Hepatic stellate cell (primary cell): ENCODE measurements around the gene ACAP1.
"Not testable (repeated sequence)": the region's sequence is repeated elsewhere in the genome, so short reads cannot be mapped to it uniquely, and the experiment has no call there.

Experiments used
- DNase-seq: peaks from one replicate; pipeline ENCODE4 v3.0.0; 2011; ENCODE audit warnings: low spot score

Gene ACAP1

DNA sequence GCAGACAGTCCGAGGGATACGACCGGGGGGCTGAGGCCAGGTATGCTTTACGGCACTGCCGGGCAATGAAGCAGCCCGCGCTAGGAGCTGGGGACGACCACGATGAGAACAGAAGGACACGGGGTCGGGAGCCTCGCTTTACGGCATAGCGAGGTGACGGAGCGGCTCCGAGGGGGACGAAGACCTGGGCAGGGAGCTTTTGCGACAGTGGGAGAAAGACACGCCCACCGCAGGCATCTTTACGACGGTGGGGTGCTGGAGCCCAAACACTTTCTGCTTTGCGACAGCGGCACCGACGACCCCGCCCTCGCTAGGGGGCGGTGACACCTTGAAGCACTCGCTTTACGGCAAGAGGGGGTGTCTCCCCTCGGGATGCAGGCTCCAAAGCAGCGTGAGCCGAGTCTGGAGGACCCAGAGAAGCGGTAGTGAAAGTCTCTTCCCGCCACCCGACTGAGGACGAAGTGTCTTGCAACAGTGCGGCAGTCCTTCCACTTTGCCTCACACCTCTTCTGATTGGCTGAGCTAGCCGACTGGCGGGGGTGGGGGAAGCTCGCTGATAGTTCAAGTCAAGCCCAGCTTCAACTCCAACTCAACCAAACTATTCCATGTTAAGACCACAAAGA is 6.8 kb upstream of the ACAP1 start:
- peak; percentile 99 for DNase-seq

- DNase-seq, result peak; percentile 97
Observed at GRCh38 chr17:7329997-7330637, 6.2 kb upstream of the ACAP1 start.

DNA sequence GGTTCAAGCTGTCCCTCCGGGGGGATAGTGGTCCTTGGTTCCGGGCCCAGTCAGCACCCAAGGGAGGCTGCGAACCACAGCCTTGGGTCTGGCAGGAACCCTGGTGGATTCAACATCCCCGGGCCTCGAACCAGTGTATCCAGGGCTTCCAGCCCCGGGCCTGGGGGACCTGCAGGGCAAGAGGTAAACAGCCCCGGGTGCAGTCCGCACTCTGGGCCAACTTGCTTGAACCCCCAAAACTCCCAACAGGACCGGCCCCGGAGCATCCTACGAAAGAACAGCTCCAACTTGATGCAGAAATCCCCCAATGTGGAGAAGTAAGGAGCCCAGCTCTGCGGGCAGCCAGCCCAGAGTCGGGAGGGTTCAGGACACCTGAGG is 5.7 kb upstream of the ACAP1 start:
- DNase-seq, result no peak

DNA sequence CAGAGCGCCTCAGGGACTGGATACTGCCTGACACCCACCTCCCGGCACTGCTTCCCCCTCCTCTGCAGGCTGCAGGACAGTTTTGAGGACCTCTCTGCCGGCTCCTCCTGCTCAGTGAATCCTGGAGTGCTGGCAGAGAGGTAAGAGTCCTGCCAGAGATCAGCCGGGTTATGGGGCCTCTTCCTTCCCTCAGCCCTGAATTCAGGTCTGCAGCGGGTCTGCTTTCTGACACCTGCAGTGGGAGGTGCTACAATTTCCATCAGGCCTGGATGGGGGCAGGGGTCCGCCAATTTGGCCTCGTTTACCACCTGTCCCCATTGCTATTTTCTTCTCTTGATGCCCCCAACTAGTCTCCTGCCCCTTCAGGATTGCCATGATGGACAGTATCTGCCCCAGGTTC is 4.2 kb upstream of the ACAP1 start:
- no peak for DNase-seq

DNA sequence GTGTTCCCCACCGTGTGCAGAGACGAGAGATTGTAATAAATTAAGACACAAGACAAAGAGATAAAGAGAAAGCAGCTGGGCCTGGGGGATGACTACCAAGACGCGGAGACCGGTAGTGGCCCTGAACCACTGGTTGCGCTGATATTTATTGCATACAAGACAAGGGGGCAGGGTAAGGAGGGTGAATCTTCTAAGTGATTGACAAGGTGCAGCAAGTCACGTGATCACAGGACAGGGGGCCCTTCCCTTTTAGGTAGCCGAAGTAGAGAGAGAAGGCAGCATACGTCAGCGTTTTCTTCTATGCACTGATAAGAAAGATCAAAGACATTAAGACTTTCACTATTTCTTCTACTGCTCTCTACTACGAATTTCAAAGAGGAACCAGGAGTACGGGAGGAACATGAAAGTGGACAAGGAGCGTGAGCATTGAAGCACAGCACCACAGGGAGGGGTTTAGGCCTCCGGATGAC is 3.7 kb upstream of the ACAP1 start:
- not testable (repeated sequence) for DNase-seq

DNA sequence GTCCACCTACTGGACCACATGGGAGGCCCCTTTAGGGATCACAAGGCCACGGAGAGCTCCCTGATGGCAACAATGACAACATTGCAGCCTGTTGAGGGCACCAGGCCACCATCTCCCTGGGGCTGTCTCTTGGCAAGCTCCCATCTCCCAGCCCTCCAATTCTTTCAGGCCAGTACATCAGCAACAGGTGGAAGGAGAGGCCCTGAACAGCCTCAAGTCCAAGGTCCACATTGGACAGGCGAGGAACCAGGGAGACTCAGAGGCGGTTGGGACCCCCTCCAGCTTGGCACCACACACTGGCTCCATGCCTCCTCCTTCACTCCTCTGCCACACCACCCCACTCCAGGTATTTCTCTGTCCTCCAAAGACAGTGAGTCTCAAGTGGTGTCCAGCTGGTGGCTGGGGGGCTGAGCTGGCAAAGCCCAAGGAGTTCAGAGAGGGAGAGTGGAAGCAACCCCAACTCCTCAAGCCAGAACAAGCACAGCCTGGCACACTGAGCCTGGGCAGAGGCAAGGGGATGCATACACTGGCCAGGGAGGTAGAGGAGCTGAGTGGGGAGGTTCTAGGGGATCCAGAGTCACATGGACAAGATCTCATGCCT is 1.3 kb upstream of the ACAP1 start:
- no peak for DNase-seq

DNA sequence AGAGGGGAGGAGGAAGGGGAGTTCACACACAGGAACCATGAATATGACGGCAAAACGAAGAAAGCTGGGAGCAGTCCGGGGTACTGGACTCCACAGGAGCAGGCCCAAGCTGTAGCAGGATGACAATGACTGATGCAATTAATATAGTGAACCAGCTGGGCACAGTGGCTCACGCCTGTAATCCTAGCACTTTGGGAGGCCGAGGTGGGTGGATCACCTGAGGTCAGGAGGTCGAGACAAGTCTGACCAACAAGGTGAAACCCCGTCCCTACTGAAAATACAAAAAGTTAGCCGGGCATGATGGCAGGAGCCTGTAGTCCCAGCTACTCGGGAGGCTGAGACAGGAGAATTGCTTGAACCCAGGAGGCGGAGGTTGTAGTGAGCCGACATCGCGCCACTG is 564 bp upstream of the ACAP1 start:
- not testable (repeated sequence) for DNase-seq

GRCh38 chr17:7337600-7337999 is 1.3 kb downstream of the ACAP1 start:
- not testable (repeated sequence) for DNase-seq

DNA sequence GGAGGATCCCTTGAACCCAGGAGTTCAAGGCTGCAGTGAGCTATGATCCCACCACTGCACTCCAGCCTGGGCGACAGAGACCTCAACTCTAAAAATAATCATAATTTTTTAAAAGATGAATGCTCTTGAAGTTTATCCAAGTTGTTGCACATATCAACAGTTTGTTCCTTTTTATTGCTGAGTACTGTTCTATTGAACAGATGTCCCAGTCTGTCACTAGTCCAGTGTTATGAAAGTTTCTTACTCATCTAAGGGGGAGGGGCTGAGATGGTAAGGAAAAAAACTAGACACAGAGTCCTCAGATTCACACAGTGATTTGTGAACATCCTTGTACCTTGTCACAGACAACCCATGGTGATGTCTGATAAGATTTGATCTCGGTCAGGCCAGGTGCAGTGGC is 3.9 kb downstream of the ACAP1 start:
- DNase-seq, result no peak

- DNase-seq, result no peak
Observed at GRCh38 chr17:7341842-7342241, 5.5 kb downstream of the ACAP1 start.

DNA sequence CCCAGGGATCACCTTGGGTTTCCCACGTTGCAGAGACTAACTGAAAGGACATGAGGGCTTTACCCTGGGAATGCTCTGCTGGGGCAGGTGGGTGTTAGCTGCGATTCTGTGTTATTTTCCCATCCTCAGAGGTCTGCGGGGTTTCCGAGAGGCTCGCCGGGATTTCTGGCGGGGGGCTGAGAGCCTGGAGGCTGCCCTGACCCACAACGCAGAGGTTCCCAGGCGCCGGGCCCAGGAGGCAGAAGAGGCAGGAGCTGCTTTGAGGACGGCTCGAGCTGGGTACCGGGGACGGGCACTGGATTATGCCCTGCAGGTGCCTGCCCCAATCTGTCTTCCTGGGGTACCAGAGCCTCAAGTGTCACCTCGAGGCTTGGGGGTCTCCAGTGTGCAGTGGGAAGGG is 6.9 kb downstream of the ACAP1 start:
- DNase-seq, result no peak

DNA sequence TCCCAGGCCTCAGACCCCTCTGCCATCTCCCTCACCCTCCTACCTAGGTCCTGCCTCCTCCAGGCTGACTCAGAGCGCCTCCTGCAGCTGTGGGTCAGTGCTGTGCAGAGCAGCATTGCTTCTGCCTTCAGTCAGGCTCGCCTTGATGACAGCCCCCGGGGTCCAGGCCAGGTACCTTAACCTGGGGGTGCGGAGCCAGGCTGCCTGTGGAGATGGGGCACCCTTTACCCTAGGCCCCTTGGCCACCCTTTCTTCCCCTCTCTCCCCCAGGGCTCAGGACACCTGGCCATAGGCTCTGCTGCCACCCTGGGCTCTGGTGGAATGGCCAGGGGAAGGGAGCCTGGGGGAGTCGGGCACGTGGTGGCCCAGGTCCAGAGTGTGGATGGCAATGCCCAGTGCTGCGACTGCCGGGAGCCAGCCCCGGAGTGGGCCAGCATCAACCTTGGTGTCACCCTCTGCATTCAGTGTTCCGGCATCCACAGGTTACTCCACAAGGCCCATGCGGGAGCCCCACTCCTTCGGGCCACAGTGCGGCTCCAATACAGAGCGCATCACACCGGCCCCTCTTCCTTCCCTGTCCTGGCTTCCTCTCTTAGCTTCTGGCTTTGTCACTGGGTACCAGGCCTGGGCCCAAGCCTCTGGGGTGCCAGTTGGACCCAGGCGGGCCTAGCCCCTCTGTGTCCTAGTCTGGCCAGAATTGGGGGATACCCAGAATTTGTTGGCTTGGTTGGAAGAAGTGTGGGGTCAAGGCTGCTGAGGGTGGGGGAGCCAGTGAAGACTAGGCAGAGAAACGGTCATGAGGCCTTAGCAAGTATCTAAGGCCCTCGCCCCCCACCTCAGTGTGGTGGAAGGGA is 10.7 kb downstream of the ACAP1 start:
- no peak for DNase-seq

DNA sequence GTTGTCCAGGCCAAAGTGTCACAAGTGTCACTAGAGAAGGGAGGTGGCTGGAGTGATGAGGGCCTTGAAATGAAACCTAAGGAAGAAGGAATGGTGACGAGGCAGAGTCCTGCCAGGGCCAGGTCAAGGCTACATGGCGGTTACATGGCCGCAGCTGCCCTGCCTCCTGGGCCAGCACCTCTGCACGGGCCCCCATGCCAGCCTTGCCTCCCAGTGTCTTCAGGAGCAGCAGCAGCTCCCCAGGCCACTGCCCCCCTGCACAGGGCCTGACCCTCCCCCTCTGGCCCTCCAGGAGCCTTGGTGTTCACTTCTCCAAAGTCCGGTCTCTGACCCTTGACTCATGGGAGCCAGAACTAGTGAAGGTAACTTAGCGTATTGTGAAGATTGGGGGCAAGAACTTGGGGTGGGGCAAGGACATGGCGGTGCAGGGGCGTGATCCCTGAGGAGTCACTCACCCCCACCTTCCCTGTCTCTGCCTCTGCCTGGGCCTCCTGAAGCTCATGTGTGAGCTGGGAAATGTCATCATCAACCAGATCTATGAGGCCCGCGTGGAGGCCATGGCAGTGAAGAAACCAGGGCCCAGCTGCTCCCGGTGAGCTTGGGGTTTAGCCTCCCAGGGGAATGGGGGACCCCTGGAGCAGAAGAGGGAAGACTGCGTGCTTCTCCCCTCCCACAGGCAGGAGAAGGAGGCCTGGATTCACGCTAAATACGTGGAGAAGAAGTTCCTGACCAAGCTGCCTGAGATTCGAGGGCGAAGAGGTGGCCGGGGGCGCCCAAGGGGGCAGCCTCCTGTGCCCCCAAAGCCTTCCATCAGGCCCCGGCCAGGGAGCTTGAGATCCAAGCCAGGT is 11.5 kb downstream of the ACAP1 start:
- DNase-seq, result no peak

DNA sequence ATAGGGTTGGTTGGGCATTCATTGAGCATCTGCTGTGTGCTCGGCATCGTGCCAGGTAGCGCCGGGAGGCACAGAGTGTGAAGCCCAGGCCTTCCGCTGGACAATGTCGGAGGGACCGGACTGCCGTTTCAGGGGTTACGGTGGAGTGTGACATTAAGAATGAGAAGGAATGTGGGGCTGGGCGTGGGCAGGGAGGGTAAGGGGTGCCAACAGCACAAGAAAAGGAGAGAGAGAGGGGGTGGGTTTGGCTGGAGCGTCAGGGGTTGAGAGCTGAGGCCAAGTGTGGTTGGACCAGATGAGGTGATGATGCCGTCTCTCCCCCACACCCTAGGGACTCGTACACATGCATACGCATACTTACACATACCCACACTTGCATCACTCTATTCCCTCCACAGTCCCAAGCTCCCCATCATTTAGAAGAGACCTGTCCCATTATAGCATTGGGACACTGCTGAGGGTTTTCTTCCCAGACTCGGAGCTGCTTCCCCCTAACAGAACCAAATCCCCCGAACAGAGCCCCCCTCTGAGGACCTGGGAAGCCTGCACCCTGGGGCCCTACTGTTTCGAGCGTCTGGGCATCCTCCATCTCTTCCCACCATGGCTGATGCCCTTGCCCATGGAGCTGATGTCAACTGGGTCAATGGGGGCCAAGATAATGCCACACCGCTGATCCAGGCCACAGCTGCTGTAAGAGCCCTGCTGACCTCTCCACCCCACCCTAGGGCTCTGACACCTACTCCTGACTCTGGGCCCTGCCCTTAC is 12.3 kb downstream of the ACAP1 start:
- DNase-seq, result no peak

GRCh38 chr17:7351665-7352502 is 15.6 kb downstream of the ACAP1 start, which contains the start of gene KCTD11:
KCTD11 (plus strand) TSS chr17:7352162.
- DNase-seq, result peak; percentile 98

GRCh38 chr17:7352503-7352889 is 16.2 kb downstream of the ACAP1 start:
- no peak for DNase-seq

DNA sequence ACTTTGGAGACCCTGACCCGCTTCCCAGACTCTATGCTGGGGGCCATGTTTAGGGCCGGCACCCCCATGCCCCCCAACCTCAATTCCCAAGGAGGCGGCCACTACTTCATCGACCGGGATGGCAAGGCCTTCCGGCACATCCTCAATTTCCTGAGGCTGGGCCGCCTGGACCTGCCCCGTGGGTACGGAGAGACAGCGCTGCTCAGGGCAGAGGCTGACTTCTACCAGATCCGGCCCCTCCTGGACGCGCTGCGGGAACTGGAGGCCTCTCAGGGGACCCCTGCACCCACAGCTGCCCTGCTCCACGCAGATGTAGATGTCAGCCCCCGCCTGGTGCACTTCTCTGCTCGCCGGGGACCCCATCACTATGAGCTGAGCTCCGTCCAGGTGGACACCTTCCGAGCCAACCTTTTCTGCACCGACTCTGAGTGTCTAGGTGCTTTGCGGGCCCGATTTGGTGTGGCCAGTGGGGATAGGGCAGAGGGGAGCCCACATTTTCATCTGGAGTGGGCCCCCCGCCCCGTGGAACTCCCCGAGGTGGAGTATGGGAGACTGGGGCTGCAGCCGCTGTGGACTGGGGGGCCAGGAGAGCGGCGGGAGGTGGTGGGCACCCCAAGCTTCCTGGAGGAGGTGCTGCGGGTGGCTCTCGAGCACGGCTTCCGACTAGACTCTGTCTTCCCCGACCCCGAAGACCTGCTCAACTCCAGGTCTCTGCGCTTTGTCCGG is 16.7 kb downstream of the ACAP1 start:
- DNase-seq, result no peak

- no peak for DNase-seq
Observed at GRCh38 chr17:7354262-7354843, 18.0 kb downstream of the ACAP1 start.

- no peak for DNase-seq
Observed at GRCh38 chr17:7355053-7355452, 18.7 kb downstream of the ACAP1 start, which contains the start of gene TMEM95. TMEM95 (plus strand) TSS chr17:7355156; CDS start chr17:7355205, 49 bp downstream.
